Activated T-helper 17 cell treated with anti-CD3 and anti-CD28 coated beads, Interleukin-2, amount 50 U/mL, for 72 hours (primary cell): Measurements from ENCODE around the gene LRRC8B. TPM values are rescaled to one million over a fixed set of nuclear protein-coding genes. Genes with fewer than 3 reads are reported as not detected.
A peak's percentile ranks its signal among the peaks of the same experiment; 100 is the strongest.

Experiments used
- ATAC-seq: fragments of 150-1000 bp; cut with Tn5 transposase; replicated peaks from 2 replicates; pipeline ENCODE4 v1.10.0; 2021; ENCODE audit warnings: mild to moderate bottlenecking, moderate library complexity
- H3K27ac Mint-ChIP-seq: one replicate; pipeline ENCODE4 v1.8.0; 2022; ENCODE audit warnings: mixed read lengths
- H3K27me3 Mint-ChIP-seq: one replicate; pipeline ENCODE4 v1.8.0; 2022; ENCODE audit warnings: mixed read lengths
- H3K36me3 Mint-ChIP-seq: one replicate; pipeline ENCODE4 v1.8.0; 2022; ENCODE audit warnings: low read depth, mild to moderate bottlenecking, mixed read lengths
- H3K4me1 Mint-ChIP-seq: one replicate; pipeline ENCODE4 v1.8.0; 2022; ENCODE audit warnings: mixed read lengths
- H3K4me3 Mint-ChIP-seq: one replicate; pipeline ENCODE4 v1.8.0; 2022; ENCODE audit warnings: mild to moderate bottlenecking, mixed read lengths
- H3K9me3 Mint-ChIP-seq: one replicate; pipeline ENCODE4 v1.8.0; 2022; ENCODE audit warnings: mixed read lengths
- total RNA-seq, 2 donors: library from RNA; stranded (reverse); gene quantifications; one replicate each; pipeline ENCODE4 v1.2.3, GENCODE V29; 2022

The LRRC8B gene
- total RNA-seq, 2 donors from 2014 or later: 16.3 to 45.8 TPM

DNA sequence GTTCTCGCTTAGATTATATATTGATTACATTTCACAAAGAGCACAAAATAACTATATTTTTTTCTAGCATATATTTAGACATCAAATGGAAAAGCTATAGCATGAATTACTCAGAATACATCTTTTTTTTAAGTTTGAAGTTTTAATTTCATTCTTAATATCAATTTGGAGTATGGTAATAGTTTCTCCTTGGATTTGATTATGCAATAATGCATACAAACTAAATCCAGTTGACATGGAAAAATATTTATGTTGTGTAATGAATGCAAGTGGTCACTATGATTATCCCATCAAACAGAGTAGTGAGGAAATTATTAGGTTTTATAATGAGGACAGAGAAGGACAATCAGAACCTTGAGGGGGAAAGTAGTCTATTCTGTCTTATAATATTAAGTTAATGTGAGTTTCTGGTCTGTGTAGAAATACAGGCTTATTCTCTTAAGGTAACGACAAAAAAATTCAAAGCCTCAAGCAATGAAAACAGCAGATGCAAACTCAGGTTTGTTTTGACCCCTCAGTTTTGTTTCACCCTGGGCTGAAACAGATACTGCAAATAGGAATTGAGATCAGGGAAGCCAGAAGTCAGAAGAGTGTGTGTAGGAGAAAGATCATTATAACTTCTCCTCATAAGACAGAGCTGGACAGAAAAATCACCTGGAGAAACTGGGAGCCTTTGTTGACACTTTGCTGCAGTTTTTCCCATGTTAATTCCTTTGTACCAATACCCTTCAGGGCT lies 23.7 kb downstream of the LRRC8B start:
- H3K27ac Mint-ChIP-seq: peak overlapping the region; percentile 87
- peaks cover 81% of the 10 kb centered on the region for H3K36me3 Mint-ChIP-seq
- no peaks in the 10 kb centered on the region for H3K27me3 Mint-ChIP-seq
- H3K9me3 Mint-ChIP-seq: no peaks in the 10 kb centered on the region
- ATAC-seq: no peak
- peaks cover 59% of the 10 kb centered on the region for H3K4me1 Mint-ChIP-seq
- H3K4me3 Mint-ChIP-seq: peak overlapping the region; percentile 50

DNA sequence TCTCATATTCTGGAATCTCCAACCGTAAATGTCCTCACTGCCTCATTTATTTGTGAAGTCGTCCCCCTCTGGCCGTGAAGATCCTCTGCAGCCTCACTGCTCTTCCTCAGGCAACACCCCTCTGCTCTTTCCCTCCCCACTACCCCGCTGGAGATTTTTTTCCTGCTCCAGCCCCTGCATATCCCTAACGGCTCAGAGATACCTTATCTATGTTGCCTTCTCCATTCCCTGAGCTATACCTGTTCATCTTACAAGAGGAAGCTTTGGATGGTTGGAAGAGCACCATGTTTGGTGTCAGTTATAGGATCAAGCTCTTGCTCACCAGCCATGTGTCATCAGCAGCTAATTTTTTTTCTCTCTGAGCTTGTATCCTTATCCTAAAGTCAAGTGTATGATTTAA lies 26.4 kb downstream of the LRRC8B start:
- peaks cover 55% of the 10 kb centered on the region for H3K4me1 Mint-ChIP-seq
- no peaks in the 10 kb centered on the region for H3K27me3 Mint-ChIP-seq
- no peaks in the 10 kb centered on the region for H3K9me3 Mint-ChIP-seq
- peaks cover 93% of the 10 kb centered on the region for H3K36me3 Mint-ChIP-seq
- no peak for ATAC-seq
- peak overlapping the region; percentile 64 for H3K27ac Mint-ChIP-seq
- no peak overlapping the region for H3K4me3 Mint-ChIP-seq

DNA sequence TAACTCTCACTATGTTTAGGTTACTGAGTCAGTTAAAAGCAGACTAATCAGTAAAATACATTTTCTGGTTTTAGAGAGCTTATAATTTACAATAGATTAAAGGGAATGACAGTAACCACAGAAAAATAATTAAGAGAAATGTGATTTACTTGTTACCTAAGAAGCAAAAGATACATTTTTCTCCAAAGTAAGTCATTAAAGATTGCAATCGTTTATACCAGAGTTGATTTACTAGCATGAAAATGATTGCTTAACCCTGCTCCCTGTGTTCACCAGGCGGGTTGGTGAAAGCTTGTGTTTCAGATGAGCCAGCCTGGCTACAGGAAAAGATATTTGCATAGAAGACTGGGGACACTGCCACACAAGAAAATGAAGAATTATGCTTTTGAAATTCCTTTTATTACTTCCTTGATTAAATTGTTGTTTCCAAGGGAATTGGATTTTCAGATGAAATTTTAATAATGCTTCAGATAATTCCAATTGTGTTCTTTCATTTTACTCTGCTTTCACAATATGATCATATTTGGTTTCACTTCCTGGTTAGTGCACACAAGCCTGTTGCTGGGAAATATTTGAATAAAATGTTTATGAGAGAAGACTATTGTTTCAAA lies 27.9 kb downstream of the LRRC8B start:
- H3K4me1 Mint-ChIP-seq: peaks cover 52% of the 10 kb centered on the region
- H3K36me3 Mint-ChIP-seq: peaks cover 100% of the 10 kb centered on the region
- ATAC-seq: peak; percentile 40
- H3K9me3 Mint-ChIP-seq: no peaks in the 10 kb centered on the region
- H3K27ac Mint-ChIP-seq: peak overlapping the region; percentile 90
- peak overlapping the region; percentile 72 for H3K4me3 Mint-ChIP-seq
- no peaks in the 10 kb centered on the region for H3K27me3 Mint-ChIP-seq

DNA sequence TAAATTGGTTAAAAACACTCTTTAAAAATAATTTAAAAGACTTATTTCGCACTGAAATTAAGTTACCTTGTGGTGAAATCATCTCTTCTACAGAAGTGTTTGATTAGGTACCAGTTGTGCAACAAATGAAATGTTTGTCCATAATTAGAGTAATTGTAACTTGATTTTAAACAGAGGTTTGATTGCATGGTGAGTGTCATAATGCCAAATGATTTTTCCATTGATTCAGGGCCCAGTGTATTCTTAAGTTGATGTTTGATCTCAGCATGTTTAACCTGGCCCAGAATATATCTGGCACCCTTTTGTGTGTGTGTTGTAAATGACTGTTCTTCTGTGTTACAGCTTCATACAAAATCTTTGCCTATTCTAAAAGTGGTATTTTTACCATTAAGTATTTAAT lies 28.5 kb downstream of the LRRC8B start:
- Mint-ChIP-seq H3K27ac (peak overlapping the region; percentile 90), H3K36me3 (peaks cover 100% of the 10 kb centered on the region), H3K4me3 (peak overlapping the region; percentile 72), H3K9me3 (no peaks in the 10 kb centered on the region), H3K27me3 (no peaks in the 10 kb centered on the region), H3K4me1 (peaks cover 56% of the 10 kb centered on the region)
- no peak for ATAC-seq

DNA sequence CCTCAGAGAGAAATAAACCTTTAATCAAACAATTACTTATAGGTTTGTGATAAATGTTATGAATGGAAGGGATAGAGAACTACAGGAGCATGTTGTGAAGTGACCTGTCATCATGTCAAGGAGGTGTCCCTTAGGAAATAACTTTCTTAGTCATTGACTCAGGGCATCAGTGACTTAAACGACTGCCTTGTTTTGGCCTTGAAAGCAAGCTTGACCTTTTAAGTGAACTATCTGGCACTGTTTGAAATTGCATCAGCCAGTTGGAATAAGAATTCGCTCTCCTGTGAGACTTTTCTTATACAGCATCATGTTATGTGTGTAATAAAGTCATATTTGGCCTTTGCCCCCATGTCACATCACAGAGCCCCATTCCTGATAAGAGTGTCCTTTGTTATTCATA lies 30.9 kb downstream of the LRRC8B start:
- peaks cover 4% of the 10 kb centered on the region for H3K9me3 Mint-ChIP-seq
- peak; percentile 20 for ATAC-seq
- peak overlapping the region; percentile 92 for H3K27ac Mint-ChIP-seq
- no peaks in the 10 kb centered on the region for H3K27me3 Mint-ChIP-seq
- peaks cover 45% of the 10 kb centered on the region for H3K4me1 Mint-ChIP-seq
- peaks cover 98% of the 10 kb centered on the region for H3K36me3 Mint-ChIP-seq
- H3K4me3 Mint-ChIP-seq: no peak overlapping the region

DNA sequence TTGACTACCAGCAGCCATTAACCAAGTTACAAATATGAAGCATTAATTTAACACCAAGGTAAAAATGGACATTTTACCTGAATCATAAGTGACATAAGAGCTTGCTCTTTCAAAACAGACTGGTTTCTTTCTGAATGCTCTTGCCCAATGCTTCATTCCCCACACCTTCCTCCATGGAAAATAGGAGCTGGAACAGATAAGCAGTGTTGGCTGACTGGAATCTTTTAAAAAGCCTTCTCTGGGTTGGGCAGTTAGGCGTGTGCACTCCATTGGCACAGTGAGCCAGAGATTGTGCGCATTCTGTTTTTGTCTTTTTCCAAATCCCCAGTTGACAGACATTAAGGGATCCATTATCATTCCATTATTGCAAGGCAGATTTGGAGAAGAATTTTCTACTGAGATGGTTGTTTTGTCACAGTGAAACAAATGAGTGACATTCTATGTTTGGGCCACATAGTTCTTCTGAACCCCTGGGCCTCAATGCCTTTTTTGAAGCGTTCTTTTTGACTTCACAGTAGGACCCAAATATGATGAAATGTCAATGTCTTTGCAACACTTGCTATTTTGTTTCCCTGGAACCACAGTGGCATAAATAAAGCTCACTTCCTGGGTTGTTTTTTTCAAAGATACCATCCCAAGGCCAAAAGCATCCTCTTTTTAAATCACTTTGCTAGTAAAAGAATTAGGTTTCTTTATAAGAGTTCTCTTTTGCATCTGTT lies 32.3 kb downstream of the LRRC8B start:
- Mint-ChIP-seq H3K27ac (peak overlapping the region; percentile 92), H3K27me3 (no peaks in the 10 kb centered on the region), H3K9me3 (peaks cover 4% of the 10 kb centered on the region), H3K4me1 (peaks cover 42% of the 10 kb centered on the region), H3K4me3 (peak overlapping the region; percentile 16), H3K36me3 (peaks cover 88% of the 10 kb centered on the region)
- no peak for ATAC-seq

DNA sequence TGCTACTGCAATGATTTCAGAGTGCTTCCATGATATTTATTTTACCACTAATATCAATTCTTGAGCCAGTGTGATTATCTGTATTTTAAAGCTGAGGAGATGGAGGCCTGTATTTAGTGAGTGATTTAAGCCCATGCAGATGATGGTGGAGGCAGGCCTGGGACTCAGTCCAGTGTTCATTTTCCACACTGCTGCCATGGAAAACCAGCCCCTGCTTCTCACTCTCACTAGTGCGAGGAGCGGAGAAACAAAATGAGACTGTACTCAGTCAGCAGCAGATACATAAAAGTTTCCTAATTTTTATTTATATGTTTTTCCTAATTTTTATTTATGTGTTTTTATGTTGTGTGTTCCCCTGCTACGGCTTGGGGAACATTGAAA lies 32.8 kb downstream of the LRRC8B start:
- H3K9me3 Mint-ChIP-seq: peaks cover 4% of the 10 kb centered on the region
- no peaks in the 10 kb centered on the region for H3K27me3 Mint-ChIP-seq
- peaks cover 40% of the 10 kb centered on the region for H3K4me1 Mint-ChIP-seq
- no peak for ATAC-seq
- H3K4me3 Mint-ChIP-seq: peak overlapping the region; percentile 16
- peaks cover 88% of the 10 kb centered on the region for H3K36me3 Mint-ChIP-seq
- peak overlapping the region; percentile 92 for H3K27ac Mint-ChIP-seq

DNA sequence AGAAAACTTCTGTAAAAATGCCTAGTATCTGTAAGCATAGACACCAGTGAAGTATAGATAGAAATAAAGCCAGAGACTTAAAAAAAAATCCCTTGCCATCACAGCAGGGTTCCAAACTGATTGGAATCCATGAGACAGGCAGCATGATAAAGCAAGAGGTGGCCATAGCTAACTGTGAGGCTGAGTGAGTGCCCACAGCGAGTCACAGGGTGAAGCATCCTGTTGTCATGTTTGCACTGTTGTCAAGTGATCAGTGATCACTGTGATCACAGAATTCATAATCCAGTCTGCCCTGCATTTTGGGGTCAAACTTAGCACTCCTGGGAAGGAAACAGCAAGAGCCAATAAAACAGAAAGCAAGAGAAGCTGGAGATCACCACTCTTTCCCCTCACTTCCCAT lies 33.3 kb downstream of the LRRC8B start:
- no peaks in the 10 kb centered on the region for H3K27me3 Mint-ChIP-seq
- peaks cover 35% of the 10 kb centered on the region for H3K4me1 Mint-ChIP-seq
- peaks cover 86% of the 10 kb centered on the region for H3K36me3 Mint-ChIP-seq
- ATAC-seq: peak; percentile 99
- H3K27ac Mint-ChIP-seq: peak overlapping the region; percentile 92
- H3K4me3 Mint-ChIP-seq: peak overlapping the region; percentile 16
- peaks cover 4% of the 10 kb centered on the region for H3K9me3 Mint-ChIP-seq

DNA sequence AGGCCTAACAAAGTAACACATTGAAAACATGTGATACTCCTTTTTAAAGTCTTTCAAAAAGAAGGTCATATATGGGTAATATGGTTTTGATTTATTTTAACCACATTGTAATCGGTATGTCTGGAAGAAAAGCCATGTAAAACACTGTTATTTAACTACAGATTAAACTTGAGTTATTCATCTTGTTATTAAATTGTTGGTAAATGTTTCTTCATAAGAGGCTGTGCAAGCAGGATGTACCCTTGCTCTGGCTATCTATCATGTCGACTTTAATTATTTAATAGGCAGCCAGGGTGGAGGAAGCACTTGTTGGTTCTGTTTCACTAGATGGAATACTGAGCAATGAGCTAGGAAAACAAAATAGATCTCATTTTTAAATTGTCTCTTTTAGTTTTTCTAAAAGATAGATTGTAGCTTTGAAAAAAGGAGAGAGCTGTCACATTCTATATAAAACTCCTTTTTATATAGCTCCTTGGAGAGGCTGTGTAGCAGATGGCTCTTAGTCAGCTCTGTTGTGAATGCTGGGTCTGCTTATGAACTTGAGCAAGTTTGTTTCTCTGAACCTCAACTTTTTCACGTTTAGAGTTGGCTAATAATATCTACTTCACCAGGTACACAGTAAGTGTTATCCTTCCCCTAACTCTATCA lies 39.5 kb downstream of the LRRC8B start:
- Mint-ChIP-seq H3K9me3 (peaks cover 4% of the 10 kb centered on the region), H3K27ac (no peak overlapping the region), H3K36me3 (peaks cover 67% of the 10 kb centered on the region), H3K4me3 (no peak overlapping the region), H3K4me1 (peaks cover 12% of the 10 kb centered on the region), H3K27me3 (no peaks in the 10 kb centered on the region)
- ATAC-seq: no peak

DNA sequence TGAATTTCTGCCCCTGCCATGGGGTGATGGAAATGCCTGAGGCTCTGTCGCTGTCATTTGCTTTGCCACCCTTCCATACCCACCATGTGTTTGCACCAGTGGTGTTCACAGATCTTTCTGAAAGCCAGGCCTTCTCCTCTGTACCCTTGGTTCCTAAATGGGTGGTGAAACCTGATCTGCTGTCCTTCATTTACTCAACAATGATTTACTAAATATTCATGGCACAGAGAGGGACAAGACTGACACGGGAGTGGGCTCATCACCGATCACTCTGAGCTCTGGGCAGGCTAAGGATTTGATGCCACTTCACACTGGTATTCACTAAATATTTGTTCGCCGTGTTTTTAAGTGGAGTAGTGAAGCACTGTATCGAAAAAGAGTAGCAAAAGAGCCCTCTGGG lies 40.9 kb downstream of the LRRC8B start:
- H3K4me3 Mint-ChIP-seq: no peak overlapping the region

DNA sequence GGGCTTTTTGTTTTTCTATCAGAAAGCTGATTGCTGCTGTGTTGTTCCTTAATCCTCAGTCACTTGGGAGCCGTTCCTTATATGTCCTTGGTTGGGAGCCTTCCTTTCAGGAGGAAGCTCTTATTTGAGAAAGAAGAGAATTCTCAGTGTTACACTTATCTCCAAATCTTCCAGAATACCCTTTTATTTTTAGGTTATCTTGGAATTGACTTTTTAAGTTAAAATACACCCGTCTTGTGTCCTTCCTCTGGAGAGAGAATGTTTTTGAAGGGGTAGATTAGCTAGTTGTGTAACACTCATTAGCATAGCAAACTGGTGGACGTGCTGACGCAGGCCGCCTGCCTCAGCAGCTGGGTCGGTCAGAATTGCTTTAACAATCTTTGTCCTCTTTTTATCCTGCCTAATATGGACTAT lies 42.1 kb downstream of the LRRC8B start:
- no peaks in the 10 kb centered on the region for H3K9me3 Mint-ChIP-seq
- H3K4me1 Mint-ChIP-seq: peaks cover 21% of the 10 kb centered on the region
- H3K27me3 Mint-ChIP-seq: no peaks in the 10 kb centered on the region
- H3K36me3 Mint-ChIP-seq: peaks cover 79% of the 10 kb centered on the region
- no peak for ATAC-seq
- H3K4me3 Mint-ChIP-seq: no peak overlapping the region
- no peak overlapping the region for H3K27ac Mint-ChIP-seq

More for the DNA sequence above, 40.9 kb downstream of the LRRC8B start:
- Mint-ChIP-seq H3K9me3 (no peaks in the 10 kb centered on the region), H3K36me3 (peaks cover 69% of the 10 kb centered on the region), H3K4me1 (peaks cover 19% of the 10 kb centered on the region), H3K27me3 (no peaks in the 10 kb centered on the region), H3K27ac (peak overlapping the region; percentile 28)
- ATAC-seq: no peak

DNA sequence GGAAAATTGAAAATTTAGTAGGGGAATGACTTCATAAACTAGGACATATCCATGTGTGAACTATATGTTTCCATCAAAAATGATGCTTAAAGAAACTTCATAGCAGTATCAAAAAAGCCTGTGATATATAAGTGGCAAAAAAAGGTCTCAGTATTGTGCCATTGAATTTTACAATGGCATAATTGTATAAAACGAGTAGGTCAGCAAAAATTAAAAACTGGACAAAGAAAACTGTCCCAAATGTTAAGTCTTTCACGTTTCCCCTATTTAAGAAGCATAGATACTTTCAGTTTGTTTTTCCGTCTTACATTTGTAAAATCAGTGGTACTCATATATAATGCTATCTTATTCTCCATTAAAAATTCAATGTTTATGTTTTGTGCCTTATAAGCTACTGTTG lies 43.2 kb downstream of the LRRC8B start:
- no peak for ATAC-seq
- no peak overlapping the region for H3K27ac Mint-ChIP-seq
- H3K4me3 Mint-ChIP-seq: no peak overlapping the region
- H3K9me3 Mint-ChIP-seq: no peaks in the 10 kb centered on the region
- H3K4me1 Mint-ChIP-seq: peaks cover 18% of the 10 kb centered on the region
- no peaks in the 10 kb centered on the region for H3K27me3 Mint-ChIP-seq
- peaks cover 79% of the 10 kb centered on the region for H3K36me3 Mint-ChIP-seq

DNA sequence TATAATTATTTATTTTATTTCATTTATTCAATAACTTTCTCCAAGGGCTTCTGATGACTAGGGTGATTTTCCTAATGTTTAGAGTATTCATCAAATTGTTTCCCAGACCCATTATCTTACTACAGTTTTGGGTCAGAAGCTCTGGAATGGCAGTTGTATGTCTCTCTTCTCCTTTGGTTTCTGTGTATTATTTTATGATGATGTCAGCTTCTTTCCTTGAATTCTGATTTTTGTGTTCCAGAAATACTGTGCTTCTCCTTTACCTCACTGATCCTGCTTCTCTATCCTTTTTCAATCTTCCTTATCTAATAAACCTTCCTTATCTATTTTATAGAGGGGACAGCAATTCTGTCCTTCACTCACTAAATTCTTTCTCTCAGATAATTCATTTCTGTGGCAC lies 48.8 kb downstream of the LRRC8B start:
- Mint-ChIP-seq H3K4me1 (peaks cover 24% of the 10 kb centered on the region), H3K36me3 (peaks cover 88% of the 10 kb centered on the region), H3K4me3 (no peak overlapping the region)

DNA sequence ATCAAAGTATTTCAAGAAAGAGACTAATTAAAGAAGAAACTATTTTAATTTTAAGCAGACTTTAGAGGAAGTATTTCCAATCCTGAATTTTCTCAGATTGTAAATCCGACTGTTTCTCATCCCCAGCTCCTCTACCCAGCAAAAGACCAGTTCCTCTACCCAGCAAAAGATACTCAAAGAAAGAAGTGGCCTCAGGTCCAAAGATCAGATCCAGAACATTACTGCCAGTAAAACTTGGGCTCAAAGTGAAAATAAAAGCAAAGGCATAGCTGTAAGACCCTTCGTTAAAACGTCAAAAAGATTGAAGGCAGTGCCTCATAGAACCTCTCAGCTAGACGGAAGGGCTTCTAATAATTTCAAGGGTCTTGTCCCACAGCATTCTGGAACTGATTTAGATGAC lies 50.0 kb downstream of the LRRC8B start:
- Mint-ChIP-seq H3K4me1 (peaks cover 28% of the 10 kb centered on the region), H3K27me3 (no peaks in the 10 kb centered on the region), H3K4me3 (no peak overlapping the region), H3K36me3 (peaks cover 88% of the 10 kb centered on the region), H3K27ac (peak overlapping the region; percentile 11), H3K9me3 (no peaks in the 10 kb centered on the region)
- ATAC-seq: no peak

More for the DNA sequence above, 48.8 kb downstream of the LRRC8B start:
- no peak for ATAC-seq
- Mint-ChIP-seq H3K9me3 (no peaks in the 10 kb centered on the region), H3K27me3 (no peaks in the 10 kb centered on the region), H3K27ac (peak overlapping the region; percentile 11)
